Fibroblast of skin of left quadriceps (primary cell): ENCODE data around the gene TIGAR.

Experiments
- DNase-seq, 2 experiments: peaks; one replicate each; pipeline ENCODE4 v3.0.0-alpha.2; 2013; ENCODE audit warnings: low read depth in 2 of 2

The TIGAR gene

GRCh38 chr12:4282892-4283511 lies 38.0 kb upstream of the TIGAR start:
- no peak for DNase-seq

DNA sequence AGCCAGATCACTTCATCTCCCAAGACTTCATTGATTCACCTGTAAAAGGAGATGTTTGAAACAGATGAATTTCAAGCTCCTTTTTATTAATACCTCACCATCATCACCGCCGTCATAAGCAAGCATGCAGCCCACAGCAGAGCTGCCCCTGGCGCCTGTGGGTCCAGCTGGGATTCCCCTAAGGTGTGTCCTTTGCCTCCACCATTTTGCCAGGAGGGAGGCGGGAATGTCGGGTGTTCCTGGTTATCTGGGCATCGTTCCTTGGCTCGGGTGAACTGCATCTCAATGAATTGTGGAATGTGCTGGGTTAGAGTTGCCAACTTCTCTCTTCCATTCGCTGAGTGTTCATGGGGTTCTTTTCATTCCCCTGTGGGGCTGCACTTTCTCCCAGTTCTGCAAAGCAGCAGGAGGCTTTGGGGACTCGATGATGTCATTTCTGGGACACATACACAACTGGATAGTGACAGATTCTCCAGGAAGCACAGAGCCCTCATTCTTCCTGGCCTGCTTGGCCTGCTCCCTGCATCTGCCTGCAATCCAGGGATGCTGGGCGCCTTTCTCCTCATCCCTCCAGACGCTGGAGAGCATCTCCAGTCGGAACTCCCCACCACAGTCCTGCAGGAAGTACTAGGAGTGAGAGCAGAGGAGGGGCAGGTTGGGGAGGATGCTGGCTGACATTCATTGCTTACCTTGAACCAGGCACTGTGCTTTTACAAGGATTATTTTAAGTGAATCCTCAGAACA lies 37.3 kb upstream of the TIGAR start:
- no peak for DNase-seq

DNA sequence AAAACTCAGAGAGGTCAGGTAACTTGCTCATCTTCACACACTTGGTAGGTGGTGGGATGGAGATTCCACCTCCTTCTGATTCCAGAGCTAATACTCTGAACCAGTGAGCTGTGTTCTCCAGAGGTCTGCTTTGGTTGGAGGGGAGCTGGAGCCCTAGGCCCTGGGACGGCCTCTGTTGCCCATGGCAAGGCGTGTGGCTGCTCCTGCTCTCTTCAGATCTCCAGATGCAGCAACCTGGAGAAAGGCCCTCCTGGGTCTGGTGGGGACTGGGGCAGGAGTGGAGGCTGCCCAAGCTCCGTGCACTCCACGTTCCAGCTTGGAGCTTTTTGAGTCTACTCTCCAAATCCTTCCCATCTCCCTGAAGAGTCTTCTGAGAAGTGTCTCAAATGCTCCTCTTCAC lies 36.7 kb upstream of the TIGAR start:
- no peak for DNase-seq

DNA sequence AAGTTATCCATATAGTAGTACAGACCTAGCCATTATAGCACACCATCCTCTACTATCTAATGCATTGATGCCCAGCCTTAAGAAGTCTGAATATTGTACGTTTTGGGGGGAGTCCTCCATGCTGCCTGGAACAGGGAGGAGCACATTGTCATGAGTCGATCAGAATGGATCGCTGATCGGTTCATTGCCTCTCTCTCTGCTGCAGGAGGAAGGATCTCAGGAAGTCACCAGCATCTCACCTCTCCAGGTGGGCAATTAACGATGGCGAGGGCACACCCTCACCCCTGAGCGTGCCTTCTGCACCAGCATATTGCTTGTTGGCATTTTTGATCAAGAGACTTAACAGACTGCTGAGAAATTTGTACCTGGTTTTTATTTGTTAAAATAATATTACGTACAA lies 35.9 kb upstream of the TIGAR start:
- DNase-seq: no peak

- DNase-seq: no peak
Measured at GRCh38 chr12:4286228-4286627, 34.8 kb upstream of the TIGAR start.

GRCh38 chr12:4286771-4287317 lies 34.2 kb upstream of the TIGAR start:
- no peak for DNase-seq

DNA sequence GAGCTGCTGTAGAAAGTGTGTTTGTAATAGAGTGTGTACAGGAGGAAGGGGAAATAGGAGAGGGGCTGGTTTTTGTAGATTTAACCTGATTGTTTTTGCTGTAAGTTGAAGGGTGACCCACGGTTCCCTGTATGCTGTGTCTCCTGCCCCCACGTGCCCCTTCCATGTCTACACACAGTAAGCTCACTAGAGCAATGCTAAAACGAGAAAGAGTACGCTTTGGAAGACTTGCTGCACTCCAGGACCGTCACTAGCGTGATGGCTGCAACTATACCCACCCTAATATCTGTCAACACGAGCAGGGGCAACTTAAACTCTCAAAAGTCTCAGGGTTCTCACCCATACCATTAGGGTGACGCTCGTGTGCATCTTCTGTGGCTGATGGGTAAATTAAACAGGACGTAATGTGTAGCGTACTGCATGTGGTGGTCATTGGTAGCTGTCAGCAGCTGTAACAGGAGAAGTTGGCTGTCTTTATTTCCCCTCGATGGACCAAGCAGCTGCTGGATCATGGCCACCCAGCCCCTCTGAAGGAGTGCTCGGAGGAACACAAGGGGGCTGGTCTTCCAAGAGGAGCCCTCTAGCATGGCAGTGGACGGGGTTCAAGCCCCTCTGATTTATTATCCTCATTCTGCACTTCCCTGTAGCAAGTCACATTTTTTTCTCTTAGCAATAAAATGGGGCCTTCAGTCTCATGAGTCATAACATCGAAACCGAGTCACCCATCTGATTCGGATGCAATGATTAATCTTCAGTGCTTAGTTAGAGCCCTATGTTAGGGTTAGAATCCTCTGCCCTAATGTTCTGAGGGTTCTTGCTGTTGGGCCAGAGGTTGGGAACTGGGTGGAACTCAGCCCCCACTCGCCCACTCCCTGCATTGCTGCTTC lies 33.4 kb upstream of the TIGAR start:
- no peak for DNase-seq

GRCh38 chr12:4288296-4289131 lies 32.5 kb upstream of the TIGAR start:
- no peak for DNase-seq

DNA sequence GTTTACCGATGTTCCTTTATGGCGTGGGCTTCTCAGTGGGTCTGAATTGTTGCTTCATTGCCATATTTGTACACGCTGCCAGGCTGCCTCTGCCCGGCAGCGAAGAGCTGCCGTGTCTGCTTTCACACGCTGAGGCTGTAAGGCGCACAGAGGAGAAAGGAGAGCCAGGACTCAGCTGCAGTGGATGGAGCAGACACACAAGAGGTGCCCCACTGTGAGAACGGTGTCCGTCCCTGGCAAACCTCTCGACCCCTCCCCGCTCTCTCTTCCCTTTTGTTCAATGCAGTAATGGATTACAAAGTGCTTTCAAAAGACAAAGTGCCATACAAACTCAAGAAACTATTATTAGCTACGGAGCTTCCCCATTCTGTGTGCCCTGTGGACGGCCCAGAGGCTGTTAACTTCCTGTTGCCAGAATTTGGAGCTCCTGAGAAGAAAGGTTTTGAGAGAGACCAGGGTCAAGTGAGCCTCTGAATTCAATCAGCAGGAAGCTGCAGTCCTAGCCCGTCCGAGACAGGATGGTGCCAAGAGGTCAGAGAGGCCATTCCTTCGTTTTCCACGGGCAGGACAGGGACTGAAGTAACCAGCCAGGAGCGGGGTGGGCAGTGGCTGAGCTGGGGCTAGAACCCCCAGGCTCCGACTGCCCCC lies 31.7 kb upstream of the TIGAR start:
- DNase-seq: no peak

DNA sequence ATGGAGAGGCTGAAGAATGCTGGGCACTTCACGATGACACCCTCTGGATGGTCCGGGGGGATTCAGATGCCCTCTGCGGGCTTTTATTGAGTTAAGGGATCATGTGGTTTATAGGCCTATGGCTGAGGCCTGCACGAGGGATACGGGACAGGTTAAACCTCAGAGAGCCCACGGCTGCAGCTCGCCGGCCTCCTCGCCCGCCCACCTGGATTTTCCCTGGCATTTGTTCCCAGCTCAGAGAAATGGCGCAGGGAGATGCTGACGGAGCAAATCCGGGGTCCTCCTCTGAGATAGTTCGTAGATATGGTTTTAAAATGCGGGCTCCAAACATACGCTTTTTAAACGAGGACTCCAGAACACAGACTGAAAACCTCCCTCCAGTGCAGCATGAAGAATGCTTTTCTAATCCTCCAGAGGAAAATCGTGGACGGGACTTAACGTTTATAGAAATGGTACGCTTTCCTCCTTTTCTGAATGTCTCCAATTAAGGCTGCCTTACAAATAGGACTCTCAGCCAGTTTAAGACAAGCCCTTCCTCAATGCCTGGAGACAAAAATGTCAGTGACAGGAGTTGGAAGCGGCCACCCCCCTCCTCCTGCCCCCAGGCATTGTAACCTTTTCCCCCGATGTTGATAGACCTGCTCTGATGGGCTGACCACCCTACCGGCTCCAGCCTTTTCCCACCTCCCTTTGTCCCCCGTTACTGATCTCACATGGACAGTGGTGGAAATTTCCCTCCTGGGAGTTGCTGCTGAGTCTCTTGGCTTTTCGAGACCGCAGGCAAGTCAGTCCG lies 30.8 kb upstream of the TIGAR start:
- DNase-seq: no peak

DNA sequence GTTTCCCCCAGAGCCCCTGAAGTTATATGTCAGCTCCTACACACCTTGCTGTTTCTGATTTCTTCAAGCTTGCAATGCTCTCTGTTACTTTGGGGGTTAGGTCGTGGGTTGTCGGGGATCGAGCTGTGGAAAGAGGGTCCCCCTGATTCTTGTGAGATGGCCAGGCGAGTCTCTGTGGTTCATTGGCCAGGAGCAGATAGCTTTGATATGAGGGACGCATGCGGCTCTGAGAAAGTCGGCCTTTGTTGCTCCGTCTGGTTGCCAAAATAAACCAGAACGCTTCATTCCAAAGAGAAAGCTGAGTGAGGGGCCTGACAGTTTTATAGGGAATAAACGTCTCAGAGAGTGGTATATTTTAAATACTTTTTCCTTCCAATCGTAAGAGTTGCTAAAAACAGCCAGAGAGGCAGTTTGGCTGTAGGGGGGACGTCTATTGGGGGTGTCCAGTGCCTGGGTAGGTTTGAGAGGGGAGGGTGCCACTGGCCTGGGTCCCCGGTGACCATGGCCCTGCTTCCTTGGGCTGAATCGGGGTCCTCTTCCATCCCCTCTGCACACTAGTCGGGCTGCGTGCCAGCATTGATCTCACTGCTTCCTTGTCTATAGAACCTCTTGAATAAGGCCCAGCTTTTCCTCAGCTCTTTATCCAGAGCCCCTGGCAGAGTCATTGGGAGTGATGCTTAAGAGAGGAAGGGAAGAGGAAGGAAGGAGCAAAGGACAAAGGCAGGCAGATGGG lies 28.5 kb upstream of the TIGAR start:
- DNase-seq: no peak

DNA sequence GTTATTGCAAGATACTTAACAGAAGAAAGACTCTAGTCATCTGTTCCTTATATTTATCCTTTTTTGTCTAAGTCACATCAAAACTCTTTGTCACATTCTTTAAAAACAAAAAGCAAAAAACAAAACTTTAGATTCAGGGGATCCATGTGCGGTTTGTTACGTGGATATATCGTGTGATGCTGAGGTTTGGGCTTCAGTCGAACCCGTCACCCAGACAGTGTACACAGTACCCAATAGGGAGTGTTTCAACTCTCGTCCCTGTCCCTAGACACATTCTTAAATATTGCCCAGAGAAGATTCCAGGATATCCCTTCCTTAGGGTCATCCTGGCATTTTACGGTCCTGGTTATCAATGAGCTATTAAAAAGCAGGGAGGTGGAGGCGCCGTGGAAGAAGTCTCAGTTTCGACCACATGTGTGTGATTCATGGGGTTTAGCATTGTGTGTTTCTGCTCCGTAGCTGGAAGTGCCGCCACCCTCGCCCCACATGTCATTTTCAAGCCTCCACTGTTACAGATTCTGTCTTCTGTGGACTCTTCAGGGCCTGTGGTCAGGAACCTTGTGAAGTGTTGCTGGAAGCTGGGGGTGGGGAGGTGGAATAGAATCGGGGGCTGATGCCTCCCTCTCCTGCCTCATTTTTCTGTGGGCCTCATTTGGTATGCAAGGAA lies 27.6 kb upstream of the TIGAR start:
- no peak for DNase-seq

- DNase-seq: no peak
Measured at GRCh38 chr12:4293966-4294505, 27.0 kb upstream of the TIGAR start.

DNA sequence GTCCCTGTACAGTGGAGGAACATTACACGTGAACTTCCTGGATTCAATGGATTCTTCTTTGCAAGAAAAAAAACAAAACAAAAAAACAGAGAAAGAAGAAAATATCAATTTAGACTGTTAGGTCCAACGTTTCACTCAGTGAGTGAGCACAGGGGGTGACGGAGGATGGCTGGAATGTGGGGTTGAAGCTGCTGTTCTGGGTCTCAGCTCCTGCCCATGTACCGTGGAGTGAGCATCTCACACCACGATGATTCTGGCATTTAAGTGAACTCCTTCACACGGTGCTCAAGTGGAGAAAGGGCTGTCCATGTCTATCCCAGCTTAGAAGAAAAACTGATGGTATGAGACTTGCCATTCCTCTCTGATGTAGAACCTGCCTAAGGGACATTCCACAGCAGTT lies 24.3 kb upstream of the TIGAR start:
- DNase-seq: no peak

GRCh38 chr12:4297617-4298016 lies 23.4 kb upstream of the TIGAR start:
- no peak for DNase-seq

- DNase-seq: no peak
Measured at GRCh38 chr12:4300883-4301282, 20.1 kb upstream of the TIGAR start.

- no peak for DNase-seq
Measured at GRCh38 chr12:4301932-4302501, 19.0 kb upstream of the TIGAR start.

GRCh38 chr12:4302881-4303280 lies 18.1 kb upstream of the TIGAR start:
- no peak for DNase-seq
